Activated CD4-positive, alpha-beta T cell treated with anti-CD3 and anti-CD28 coated beads, Interleukin-10, Interleukin-2, amounts not matched to agents 100 ng/mL and 50 ng/mL, durations not matched to agents 16 hours and 8 hours (primary cell): ENCODE results near the gene RYK.
"Not testable (repeated sequence)": the region's sequence is repeated elsewhere in the genome, so short reads cannot be mapped to it uniquely, and the experiment has no call there.

Experiments used
- DNase-seq: peaks from one replicate; pipeline ENCODE4 v3.0.0-alpha.2; 2020

Gene RYK

GRCh38 chr3:134253475-134254226, 3.0 kb upstream of the RYK start:
- peak; percentile 35 for DNase-seq

GRCh38 chr3:134252766-134253165, 2.1 kb upstream of the RYK start:
- no peak for DNase-seq

GRCh38 chr3:134251731-134252391, 1.2 kb upstream of the RYK start:
- no peak for DNase-seq

GRCh38 chr3:134249935-134250716, 533 bp downstream of the RYK start:
- peak; percentile 40 for DNase-seq

GRCh38 chr3:134249296-134249841, 1.3 kb downstream of the RYK start:
- DNase-seq = no peak

- DNase-seq = no peak
Measured at GRCh38 chr3:134244921-134245320, 5.7 kb downstream of the RYK start.

GRCh38 chr3:134242649-134243617, 7.7 kb downstream of the RYK start:
- peak; percentile 35 for DNase-seq

- DNase-seq = peak; percentile 45
Measured at GRCh38 chr3:134239538-134239937, 11.1 kb downstream of the RYK start.

GRCh38 chr3:134237454-134238145, 13.1 kb downstream of the RYK start:
- DNase-seq = no peak

GRCh38 chr3:134236505-134237170, 14.0 kb downstream of the RYK start:
- DNase-seq = no peak

- DNase-seq = no peak
Measured at GRCh38 chr3:134235577-134236076, 15.0 kb downstream of the RYK start.

GRCh38 chr3:134232951-134233350, 17.7 kb downstream of the RYK start:
- no peak for DNase-seq

GRCh38 chr3:134232151-134232550, 18.5 kb downstream of the RYK start:
- peak; percentile 39 for DNase-seq

GRCh38 chr3:134231131-134231530, 19.5 kb downstream of the RYK start:
- no peak for DNase-seq

GRCh38 chr3:134229038-134229437, 21.6 kb downstream of the RYK start:
- no peak for DNase-seq

GRCh38 chr3:134228479-134228878, 22.2 kb downstream of the RYK start:
- DNase-seq = no peak

- no peak for DNase-seq
Measured at GRCh38 chr3:134228035-134228434, 22.6 kb downstream of the RYK start.

GRCh38 chr3:134224796-134225156, 25.9 kb downstream of the RYK start:
- DNase-seq = not testable (repeated sequence)

GRCh38 chr3:134222835-134223234, 27.8 kb downstream of the RYK start:
- no peak for DNase-seq

- DNase-seq = no peak
Measured at GRCh38 chr3:134216851-134217250, 33.8 kb downstream of the RYK start.
